ENCODE data around the gene LETMD1. TPM values are rescaled to one million over a fixed set of nuclear protein-coding genes. Genes with fewer than 3 reads are reported as not detected.

The LETMD1 gene
- total RNA-seq (2022; extraction: Qiagen RNA extraction), result 22.0 to 29.0 TPM (median 24.4 TPM) in 5 replicates

GRCh38 chr12:51047655-51048540 lies at the start of gene LETMD1:
Gene LETMD1 (plus strand): TSS chr12:51048327. CDS start chr12:51048357, 30 bp downstream.

GRCh38 chr12:51025836-51026638 lies 22.1 kb upstream of the LETMD1 start, which contains the start of gene SLC11A2:
Gene SLC11A2 (minus strand): TSS chr12:51026384. CDS start chr12:51010728, 15,656 bp downstream.

GRCh38 chr12:51083126-51083833 lies 35.2 kb downstream of the LETMD1 start, which contains the start of gene CSRNP2:
Gene CSRNP2 (minus strand): TSS chr12:51083596. CDS start chr12:51076561, 7,035 bp downstream.

Other genes with a start within 250 kb of the LETMD1 start
- not detected in 5 replicates for gene TMPRSS12, start 205.4 kb upstream of the LETMD1 start, total RNA-seq (2022; extraction: Qiagen RNA extraction)
- gene HIGD1C, start 95.8 kb upstream of the LETMD1 start, total RNA-seq (2022; extraction: Qiagen RNA extraction), result not detected in 5 replicates
- 16.7 to 25.9 TPM (median 20.6 TPM) in 5 replicates for gene SLC11A2, start 21.9 kb upstream of the LETMD1 start, total RNA-seq (2022; extraction: Qiagen RNA extraction)
- gene CSRNP2, start 35.3 kb downstream of the LETMD1 start, total RNA-seq (2022; extraction: Qiagen RNA extraction), result 11.6 to 14.7 TPM (median 13.6 TPM) in 5 replicates
- 16.2 to 21.9 TPM (median 19.0 TPM) in 5 replicates for gene TFCP2, start 124.8 kb downstream of the LETMD1 start, total RNA-seq (2022; extraction: Qiagen RNA extraction)
- gene POU6F1, start 169.7 kb downstream of the LETMD1 start, total RNA-seq (2022; extraction: Qiagen RNA extraction), result 0.91 to 2.2 TPM (median 1.3 TPM) in 5 replicates
- gene DAZAP2, start 190.5 kb downstream of the LETMD1 start, total RNA-seq (2022; extraction: Qiagen RNA extraction), result 307 to 375 TPM (median 314 TPM) in 5 replicates
- gene SMAGP, start 222.1 kb downstream of the LETMD1 start, total RNA-seq (2022; extraction: Qiagen RNA extraction), result 21.5 to 28.4 TPM (median 27.2 TPM) in 5 replicates

Measured in A549 treated with Hydrocortisone at 1 μM for 4 hours (cell line).